Measurements from ENCODE around the gene SCG3. TPM values are rescaled to one million over a fixed set of nuclear protein-coding genes. Genes with fewer than 3 reads are reported as not detected.
"Not testable (repeated sequence)": the region's sequence is repeated elsewhere in the genome, so short reads cannot be mapped to it uniquely, and the experiment has no call there.

SCG3 gene
- total RNA-seq, 1 donor from 2014 or later: 8.1 TPM

GRCh38 chr15:51649659-51650521 lies 31.4 kb upstream of the SCG3 start:
- Mint-ChIP-seq H3K4me3 (no peak overlapping the region), H3K27me3 (ENCODE audit: low read depth) (peaks cover 7% of the 10 kb centered on the region), H3K36me3 (ENCODE audit: low read depth) (no peaks in the 10 kb centered on the region), H3K4me1 (no peaks in the 10 kb centered on the region), H3K27ac (ENCODE audit: unreplicated experiment) (no peak overlapping the region), H3K9me3 (no peaks in the 10 kb centered on the region)
- TF ChIP-seq, protein P1, sequence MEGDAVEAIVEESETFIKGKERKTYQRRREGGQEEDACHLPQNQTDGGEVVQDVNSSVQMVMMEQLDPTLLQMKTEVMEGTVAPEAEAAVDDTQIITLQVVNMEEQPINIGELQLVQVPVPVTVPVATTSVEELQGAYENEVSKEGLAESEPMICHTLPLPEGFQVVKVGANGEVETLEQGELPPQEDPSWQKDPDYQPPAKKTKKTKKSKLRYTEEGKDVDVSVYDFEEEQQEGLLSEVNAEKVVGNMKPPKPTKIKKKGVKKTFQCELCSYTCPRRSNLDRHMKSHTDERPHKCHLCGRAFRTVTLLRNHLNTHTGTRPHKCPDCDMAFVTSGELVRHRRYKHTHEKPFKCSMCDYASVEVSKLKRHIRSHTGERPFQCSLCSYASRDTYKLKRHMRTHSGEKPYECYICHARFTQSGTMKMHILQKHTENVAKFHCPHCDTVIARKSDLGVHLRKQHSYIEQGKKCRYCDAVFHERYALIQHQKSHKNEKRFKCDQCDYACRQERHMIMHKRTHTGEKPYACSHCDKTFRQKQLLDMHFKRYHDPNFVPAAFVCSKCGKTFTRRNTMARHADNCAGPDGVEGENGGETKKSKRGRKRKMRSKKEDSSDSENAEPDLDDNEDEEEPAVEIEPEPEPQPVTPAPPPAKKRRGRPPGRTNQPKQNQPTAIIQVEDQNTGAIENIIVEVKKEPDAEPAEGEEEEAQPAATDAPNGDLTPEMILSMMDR (conservative IDR thresholded peaks at IDR 0.05): peak; percentile 90
- peak; percentile 34 for DNase-seq (ENCODE audit: low read depth, low spot score)

DNA sequence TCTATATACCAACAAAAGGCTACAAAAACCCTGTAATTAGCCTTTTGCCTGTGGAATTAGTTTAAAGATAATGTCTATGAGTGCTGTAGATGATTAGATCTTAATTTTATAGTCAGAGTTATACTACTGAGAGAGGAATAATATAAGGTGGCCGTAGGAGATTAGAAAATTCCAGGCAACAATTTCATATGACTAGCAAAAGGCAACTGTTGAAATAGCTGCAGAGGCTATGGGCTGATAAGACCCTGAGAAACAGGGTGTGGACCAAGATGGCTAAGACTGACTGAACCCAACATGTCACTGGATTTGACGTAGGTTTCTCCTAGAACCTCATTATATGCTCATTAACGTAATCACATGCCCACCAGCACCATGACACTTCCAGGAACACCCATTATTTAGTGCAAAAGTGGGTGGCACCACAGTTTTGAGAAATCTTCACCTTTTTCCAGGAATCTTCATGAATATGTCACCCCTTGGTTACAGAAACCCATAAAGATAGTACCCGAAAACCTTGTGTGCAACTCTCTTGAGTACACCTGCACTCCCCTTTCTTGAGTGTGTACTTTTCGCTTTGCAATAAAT lies 29.1 kb upstream of the SCG3 start:
- no peak for DNase-seq (ENCODE audit: low read depth, low spot score)
- no peaks in the 10 kb centered on the region for H3K4me1 Mint-ChIP-seq
- H3K4me3 Mint-ChIP-seq: no peak overlapping the region
- no peaks in the 10 kb centered on the region for H3K36me3 Mint-ChIP-seq (ENCODE audit: low read depth)
- peaks cover 7% of the 10 kb centered on the region for H3K27me3 Mint-ChIP-seq (ENCODE audit: low read depth)
- TF ChIP-seq, protein P1 (conservative IDR thresholded peaks at IDR 0.05): no peak
- H3K9me3 Mint-ChIP-seq: no peaks in the 10 kb centered on the region
- no peak overlapping the region for H3K27ac Mint-ChIP-seq (ENCODE audit: unreplicated experiment)

DNA sequence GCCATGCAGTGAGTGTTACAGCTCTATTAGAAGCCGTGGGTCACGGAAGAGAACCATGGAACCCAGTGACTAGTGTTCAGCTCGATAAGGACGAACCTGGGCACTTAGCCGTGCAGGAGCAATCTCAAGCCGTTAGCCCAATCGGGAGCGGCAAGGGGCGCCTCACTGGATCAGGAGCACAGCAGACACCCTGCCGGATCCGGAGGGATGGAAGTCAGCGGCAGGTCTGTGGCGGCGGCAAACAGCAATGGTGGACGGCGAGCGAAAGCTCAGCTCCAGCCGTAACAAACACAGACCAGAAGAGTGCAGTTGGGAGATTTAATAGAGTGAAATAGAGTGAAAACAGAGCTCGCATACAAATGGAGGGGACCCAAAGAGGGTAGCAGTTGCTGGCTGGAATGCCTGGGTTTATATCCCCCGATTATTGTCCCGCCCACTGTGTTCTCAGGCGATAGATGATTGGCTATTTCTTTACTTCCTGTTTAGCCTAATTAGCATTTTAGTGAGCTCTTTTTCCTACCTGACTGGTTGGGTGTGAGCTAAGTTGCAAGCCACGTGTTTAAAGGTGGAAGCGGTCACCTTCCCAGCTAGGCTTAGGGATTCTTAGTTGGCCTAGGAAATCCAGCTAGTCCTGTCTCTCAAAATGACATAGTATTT lies 25.8 kb upstream of the SCG3 start:
- H3K4me1 Mint-ChIP-seq; DNase-seq (ENCODE audit: low read depth, low spot score); H3K27me3 Mint-ChIP-seq (ENCODE audit: low read depth); H3K27ac Mint-ChIP-seq (ENCODE audit: unreplicated experiment); H3K4me3 Mint-ChIP-seq; H3K36me3 Mint-ChIP-seq (ENCODE audit: low read depth); H3K9me3 Mint-ChIP-seq: not testable (repeated sequence)

DNA sequence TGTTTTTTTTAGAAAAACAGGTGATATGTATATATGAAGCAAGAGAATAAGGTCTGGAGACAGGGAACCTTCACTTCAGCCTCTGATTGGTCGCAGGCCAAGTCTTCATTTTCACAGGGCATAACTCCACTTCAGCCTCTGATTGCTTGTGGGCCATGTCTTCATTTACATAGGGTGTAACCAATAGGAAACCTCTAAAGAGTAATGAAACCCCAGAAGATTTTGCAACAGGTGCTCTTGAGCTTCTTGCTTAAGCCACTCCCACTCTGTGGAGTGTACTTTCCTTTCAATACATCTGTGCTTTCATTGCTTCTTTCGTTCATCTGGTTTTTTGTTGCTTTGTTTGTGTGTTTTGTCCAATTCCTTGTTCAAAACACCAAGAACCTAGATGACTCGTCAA lies 22.6 kb upstream of the SCG3 start:
- H3K9me3 Mint-ChIP-seq: peaks cover 2% of the 10 kb centered on the region
- no peaks in the 10 kb centered on the region for H3K27me3 Mint-ChIP-seq (ENCODE audit: low read depth)
- no peak for DNase-seq (ENCODE audit: low read depth, low spot score)
- TF ChIP-seq, protein P1 (conservative IDR thresholded peaks at IDR 0.05): no peak
- H3K36me3 Mint-ChIP-seq (ENCODE audit: low read depth): no peaks in the 10 kb centered on the region
- H3K27ac Mint-ChIP-seq (ENCODE audit: unreplicated experiment): no peak overlapping the region
- no peak overlapping the region for H3K4me3 Mint-ChIP-seq
- H3K4me1 Mint-ChIP-seq: no peaks in the 10 kb centered on the region

- Mint-ChIP-seq H3K36me3 (ENCODE audit: low read depth) (no peaks in the 10 kb centered on the region), H3K9me3 (peaks cover 2% of the 10 kb centered on the region)
- TF ChIP-seq, protein P1 (conservative IDR thresholded peaks at IDR 0.05): no peak
Measured at GRCh38 chr15:51661072-51661471, 20.2 kb upstream of the SCG3 start.

More at GRCh38 chr15:51661072-51661471, 20.2 kb upstream of the SCG3 start:
- no peak for DNase-seq (ENCODE audit: low read depth, low spot score)
- Mint-ChIP-seq H3K4me3 (no peak overlapping the region), H3K4me1 (no peaks in the 10 kb centered on the region), H3K27ac (ENCODE audit: unreplicated experiment) (no peak overlapping the region), H3K27me3 (ENCODE audit: low read depth) (no peaks in the 10 kb centered on the region)
